ENCODE data around the gene KIF1B.

DNA sequence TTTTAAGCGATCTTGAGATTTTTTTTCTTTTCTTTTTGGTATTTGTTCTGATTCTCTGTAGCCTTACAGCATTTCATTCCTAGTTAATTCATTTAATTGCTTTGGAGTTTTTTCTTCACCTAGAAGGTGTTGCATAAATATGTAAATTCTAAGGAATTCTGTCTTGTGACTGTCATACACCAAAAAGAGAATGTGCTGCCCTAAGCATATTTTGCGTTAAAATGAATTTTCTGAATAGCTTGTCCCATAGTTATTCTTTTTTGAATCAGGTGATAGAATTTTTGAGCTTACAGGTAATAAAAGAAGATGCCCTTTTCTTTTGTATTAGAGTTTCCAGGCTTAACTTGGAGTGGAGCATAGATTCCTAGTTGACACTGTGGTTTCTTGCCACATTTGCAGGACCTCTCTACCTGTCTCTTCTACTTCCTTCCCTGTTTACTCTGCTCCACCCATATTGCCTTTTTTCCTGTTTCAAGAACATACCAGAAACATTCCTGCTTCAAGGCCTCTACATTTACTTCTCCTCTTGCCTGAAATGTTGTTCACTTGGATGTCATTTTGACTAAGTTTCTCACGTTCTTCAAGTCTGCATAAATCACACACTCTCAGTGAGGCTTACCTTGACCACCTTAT is 53.2 kb downstream of the KIF1B start:
- TF ChIP-seq NFRKB (IDR thresholded peaks at IDR 0.05) (no peak), ELF4 (IDR thresholded peaks at IDR 0.05) (no peak), SUZ12 (IDR thresholded peaks at IDR 0.05) (no peak), CTBP1 (IDR thresholded peaks at IDR 0.05; ENCODE audit: borderline replicate concordance) (no peak), L3MBTL2 (conservative IDR thresholded peaks at IDR 0.05) (no peak), BHLHE40 (IDR thresholded peaks at IDR 0.05; ENCODE audit: borderline replicate concordance) (no peak), FOXK2 (IDR thresholded peaks at IDR 0.05) (no peak), ARNT (IDR thresholded peaks at IDR 0.05) (no peak), ZNF384 (IDR thresholded peaks at IDR 0.05) (no peak), SP1 (IDR thresholded peaks at IDR 0.05) (no peak)
